ENCODE results near the gene CBL. TPM values are rescaled to one million over a fixed set of nuclear protein-coding genes. Genes with fewer than 3 reads are reported as not detected.
A peak's percentile ranks its signal among the peaks of the same experiment; 100 is the strongest.

CBL gene
- total RNA-seq, 6 experiments from 2014 or later: 24.2 to 31.2 (median 26.1) TPM

- H3K4me1 Mint-ChIP-seq (ENCODE audit: low read depth): no peaks in the 10 kb centered on the region
- no peak overlapping the region for H3K27ac Mint-ChIP-seq
- TF ChIP-seq CTCF (IDR thresholded peaks at IDR 0.05): no peak
- no peak for DNase-seq
- H3K9me3 Mint-ChIP-seq: no peaks in the 10 kb centered on the region
- peaks cover 5% of the 10 kb centered on the region for H3K36me3 Mint-ChIP-seq (ENCODE audit: low read depth)
- H3K4me3 Mint-ChIP-seq: no peak overlapping the region
- no peaks in the 10 kb centered on the region for H3K27me3 Mint-ChIP-seq (ENCODE audit: insufficient read depth)
These were observed 71.5 kb downstream of the CBL start for GRCh38 chr11:119277660-119278059.

DNA sequence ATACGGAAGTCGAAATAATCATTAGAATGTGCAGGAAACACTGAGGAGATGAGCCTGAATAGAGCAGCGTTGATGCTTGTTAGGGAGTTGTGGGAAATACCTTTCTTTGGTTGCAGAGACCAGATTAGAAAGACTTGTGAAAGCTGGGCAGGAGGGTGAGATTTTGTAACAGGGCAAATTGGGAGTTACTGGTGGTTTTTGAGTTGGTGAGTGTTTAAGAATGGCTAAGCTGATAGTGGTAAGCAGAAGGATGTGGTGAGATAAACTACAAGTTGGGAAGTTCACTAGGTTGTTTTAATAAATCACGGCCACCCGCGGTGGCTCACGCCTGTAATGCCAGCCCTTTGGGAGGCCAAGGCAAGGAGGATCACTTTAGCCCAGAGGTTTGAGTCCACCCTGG is 76.4 kb downstream of the CBL start:
- Mint-ChIP-seq H3K4me1 (ENCODE audit: low read depth) (0 out of 2 replicates have a peak, but pooled peaks cover 7% of the 10 kb centered on the region), H3K4me3 (no peak overlapping the region), H3K27ac (no peak overlapping the region), H3K27me3 (ENCODE audit: insufficient read depth) (peaks cover 3% of the 10 kb centered on the region), H3K36me3 (ENCODE audit: low read depth) (peaks cover 18% of the 10 kb centered on the region), H3K9me3 (no peaks in the 10 kb centered on the region)
- DNase-seq: no peak
- no peak for TF ChIP-seq CTCF (IDR thresholded peaks at IDR 0.05)

DNA sequence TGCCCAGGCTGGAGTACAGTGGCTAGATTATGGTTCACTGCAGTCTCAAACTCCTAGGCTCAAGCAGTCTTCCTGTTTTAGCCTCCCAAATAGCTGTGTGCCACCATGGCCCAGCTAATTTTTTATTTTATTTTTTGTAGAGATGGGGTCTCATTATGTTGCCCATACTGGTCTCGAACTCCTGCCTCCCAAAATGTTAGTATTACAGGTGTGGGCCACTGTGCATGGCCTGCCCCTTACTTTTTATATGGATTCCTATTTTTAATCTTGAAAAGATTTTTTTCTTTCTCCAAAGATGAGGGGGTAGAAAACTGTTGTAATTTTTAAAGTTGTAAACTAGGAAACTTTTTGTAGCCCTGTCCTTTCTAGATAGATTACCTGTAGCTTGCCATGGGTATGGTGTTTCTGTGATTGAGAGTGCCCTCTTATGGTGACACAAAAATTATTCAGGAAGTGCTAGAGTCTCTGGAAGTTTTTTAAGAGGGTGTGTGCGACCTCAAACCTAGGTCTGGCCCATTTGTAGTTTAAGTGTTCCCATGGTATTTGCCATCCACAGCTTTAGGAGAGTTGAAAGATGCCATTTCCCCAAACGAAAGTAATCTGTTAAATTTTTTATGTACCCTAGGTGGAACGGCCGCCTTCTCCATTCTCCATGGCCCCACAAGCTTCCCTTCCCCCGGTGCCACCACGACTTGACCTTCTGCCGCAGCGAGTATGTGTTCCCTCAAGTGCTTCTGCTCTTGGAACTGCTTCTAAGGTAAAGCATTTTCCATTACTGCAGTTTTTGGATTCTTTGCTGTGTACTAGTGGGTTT is 78.4 kb downstream of the CBL start:
- no peak overlapping the region for H3K4me3 Mint-ChIP-seq
- peaks cover 3% of the 10 kb centered on the region for H3K27me3 Mint-ChIP-seq (ENCODE audit: insufficient read depth)
- peak; percentile 72 for TF ChIP-seq CTCF (IDR thresholded peaks at IDR 0.05)
- no peaks in the 10 kb centered on the region for H3K9me3 Mint-ChIP-seq
- DNase-seq: peak; percentile 43
- peak overlapping the region; percentile 8; the same call in 1 of the 2 replicates for H3K27ac Mint-ChIP-seq
- 0 out of 2 replicates have a peak, but pooled peaks cover 7% of the 10 kb centered on the region for H3K4me1 Mint-ChIP-seq (ENCODE audit: low read depth)
- peaks cover 28% of the 10 kb centered on the region; the same call in 1 of the 2 replicates for H3K36me3 Mint-ChIP-seq (ENCODE audit: low read depth)

DNA sequence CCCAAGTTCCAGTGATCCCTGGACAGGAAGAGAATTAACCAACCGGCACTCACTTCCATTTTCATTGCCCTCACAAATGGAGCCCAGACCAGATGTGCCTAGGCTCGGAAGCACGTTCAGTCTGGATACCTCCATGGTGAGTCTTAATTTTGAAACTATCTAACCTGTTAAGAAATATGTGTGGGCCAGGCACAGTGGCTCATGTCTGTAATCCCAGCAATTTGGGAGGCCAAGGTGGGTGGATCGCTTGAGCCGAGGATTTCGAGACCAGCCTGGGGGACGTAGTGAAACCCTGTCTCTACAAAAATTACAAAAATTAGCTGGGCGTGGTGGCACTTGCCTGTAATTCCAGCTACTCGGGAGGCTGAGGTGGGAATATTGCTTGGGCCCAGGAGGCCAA is 79.3 kb downstream of the CBL start:
- H3K4me3 Mint-ChIP-seq: no peak overlapping the region
- DNase-seq: no peak
- TF ChIP-seq CTCF (IDR thresholded peaks at IDR 0.05): no peak
- no peak overlapping the region for H3K27ac Mint-ChIP-seq
- H3K36me3 Mint-ChIP-seq (ENCODE audit: low read depth): peaks cover 29% of the 10 kb centered on the region; the same call in 1 of the 2 replicates
- H3K9me3 Mint-ChIP-seq: no peaks in the 10 kb centered on the region
- H3K27me3 Mint-ChIP-seq (ENCODE audit: insufficient read depth): peaks cover 3% of the 10 kb centered on the region
- H3K4me1 Mint-ChIP-seq (ENCODE audit: low read depth): 0 out of 2 replicates have a peak, but pooled peaks cover 7% of the 10 kb centered on the region

DNA sequence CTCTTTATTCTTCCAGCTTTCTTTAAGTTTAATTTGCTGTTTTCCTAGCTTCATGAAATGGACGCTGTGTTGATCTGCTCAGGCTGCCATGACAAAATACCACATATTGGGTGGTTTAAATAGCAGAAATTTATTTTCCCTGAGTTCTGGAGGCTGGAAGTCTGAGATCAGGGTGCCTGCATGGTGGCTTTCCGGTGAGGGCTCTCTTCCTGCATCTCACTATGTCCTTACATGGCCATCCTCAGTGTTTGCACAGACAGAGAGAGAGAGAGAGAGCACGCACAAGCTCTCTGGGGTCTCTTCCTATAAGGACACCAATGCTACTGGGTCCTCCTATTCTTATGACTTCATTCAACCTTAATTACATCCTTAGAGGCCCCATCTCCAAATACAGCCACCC is 82.1 kb downstream of the CBL start:
- H3K9me3 Mint-ChIP-seq: peaks cover 5% of the 10 kb centered on the region; the same call in 1 of the 2 replicates
- 0 out of 2 replicates have a peak, but pooled peaks cover 7% of the 10 kb centered on the region for H3K4me1 Mint-ChIP-seq (ENCODE audit: low read depth)
- DNase-seq: no peak
- peaks cover 3% of the 10 kb centered on the region for H3K27me3 Mint-ChIP-seq (ENCODE audit: insufficient read depth)
- H3K36me3 Mint-ChIP-seq (ENCODE audit: low read depth): peaks cover 45% of the 10 kb centered on the region
- no peak overlapping the region for H3K27ac Mint-ChIP-seq
- no peak for TF ChIP-seq CTCF (IDR thresholded peaks at IDR 0.05)
- no peak overlapping the region for H3K4me3 Mint-ChIP-seq

All from HFFc6 (cell line).